Activated B cell treated with CpG ODN at 0.5 μM for 24 hours (primary cell): ENCODE results near the gene TENT4A. TPM values are rescaled to one million over a fixed set of nuclear protein-coding genes. Genes with fewer than 3 reads are reported as not detected.

Experiments
- ATAC-seq: fragments of 200-7000 bp; cut with Tn5 transposase; one replicate; pipeline ENCODE4 v1.10.0; 2021; ENCODE audit warnings: low read depth, mild to moderate bottlenecking, moderate library complexity
- CTCF ChIA-PET: fragments of 350-600 bp; sonication (Branson Sonifier 250); formaldehyde crosslinking; loops from one replicate; lab custom pipeline; 2021; ENCODE audit warnings: antibody characterized with exemption; lab: Charles Lee
- POLR2A ChIA-PET: fragments of 350-600 bp; sonication (Branson Sonifier 250); formaldehyde crosslinking; loops from one replicate; lab custom pipeline; 2021; ENCODE audit warnings: antibody characterized with exemption; lab: Charles Lee
- DNase-seq: peaks from one replicate; pipeline ENCODE4 v3.0.0; 2022
- H3K27ac Mint-ChIP-seq: one replicate; pipeline ENCODE4 v1.8.0; 2020; ENCODE audit warnings: mixed read lengths
- H3K27me3 Mint-ChIP-seq: one replicate; pipeline ENCODE4 v1.8.0; 2021; ENCODE audit warnings: mixed read lengths
- H3K36me3 Mint-ChIP-seq: one replicate; pipeline ENCODE4 v1.8.0; 2021; ENCODE audit warnings: low read depth, mixed read lengths
- H3K4me1 Mint-ChIP-seq: one replicate; pipeline ENCODE4 v1.8.0; 2021; ENCODE audit warnings: mixed read lengths
- H3K4me3 Mint-ChIP-seq: one replicate; pipeline ENCODE4 v1.8.0; 2020; ENCODE audit warnings: mild to moderate bottlenecking, mixed read lengths
- H3K9me3 Mint-ChIP-seq: one replicate; pipeline ENCODE4 v1.8.0; 2020; ENCODE audit warnings: mixed read lengths
- CTCF ChIP-seq: fragments of 200-600 bp; IDR thresholded peaks from one replicate; pipeline ENCODE4 v1.8.0; 2022; ENCODE audit warnings: antibody characterized with exemption, mild to moderate bottlenecking
- intact Hi-C: fragments of 100-400 bp; cut with micrococcal nuclease; formaldehyde crosslinking; loops from one replicate; pipeline ENCODE4 v1.15.1; 2024
- total RNA-seq: library from RNA; stranded (reverse); gene quantifications from 2 replicates; pipeline ENCODE4 v1.2.3, GENCODE V29; 2022

Gene TENT4A
- total RNA-seq, 1 donor from 2014 or later: 51.2 TPM

- ChIA-PET CTCF (no interaction called here), POLR2A (interaction anchor here (0.6 kb wide), 1 partner anchor 99 kb away, joined by 3 read pairs; no protein-coding TSS in a partner anchor)
- H3K9me3 Mint-ChIP-seq: no peaks in the 10 kb centered on the region
- H3K27ac Mint-ChIP-seq: peak overlapping the region; percentile 30
- peaks cover 88% of the 10 kb centered on the region for H3K4me1 Mint-ChIP-seq
- no peak overlapping the region for H3K4me3 Mint-ChIP-seq
- no peak for DNase-seq
- ATAC-seq: no peak
- peaks cover 44% of the 10 kb centered on the region for H3K36me3 Mint-ChIP-seq
- intact Hi-C loops: loop anchor here (10.0 kb wide), 1 partner anchor 240 kb away; no protein-coding TSS in a partner anchor
- no peaks in the 10 kb centered on the region for H3K27me3 Mint-ChIP-seq
- no peak for TF ChIP-seq CTCF
Measured at GRCh38 chr5:6724321-6724929, 11.2 kb downstream of the TENT4A start.

- intact Hi-C loops: loop anchor here (10.0 kb wide), 1 partner anchor 241 kb away; no protein-coding TSS in a partner anchor
- Mint-ChIP-seq H3K4me1 (peaks cover 88% of the 10 kb centered on the region), H3K4me3 (no peak overlapping the region), H3K27ac (no peak overlapping the region), H3K27me3 (no peaks in the 10 kb centered on the region), H3K9me3 (no peaks in the 10 kb centered on the region), H3K36me3 (peaks cover 37% of the 10 kb centered on the region)
- ChIA-PET POLR2A (interaction anchor here (0.9 kb wide), 1 partner anchor 93 kb away, joined by 4 read pairs; the partner anchor contains the start of gene NSUN2), CTCF (interaction anchor here (1.1 kb wide), 1 partner anchor 20 kb away, joined by 3 read pairs; no protein-coding TSS in a partner anchor)
- DNase-seq (no peak), ATAC-seq (no peak)
- TF ChIP-seq CTCF: no peak
Measured at GRCh38 chr5:6725421-6725820, 12.2 kb downstream of the TENT4A start.

- POLR2A ChIA-PET: interaction anchor here (0.9 kb wide), 1 partner anchor 93 kb away, joined by 4 read pairs; the partner anchor contains the start of gene NSUN2
- peaks cover 87% of the 10 kb centered on the region for H3K4me1 Mint-ChIP-seq
- H3K27me3 Mint-ChIP-seq: no peaks in the 10 kb centered on the region
- H3K9me3 Mint-ChIP-seq: no peaks in the 10 kb centered on the region
- DNase-seq (no peak), ATAC-seq (no peak)
- no peak overlapping the region for H3K27ac Mint-ChIP-seq
- peaks cover 39% of the 10 kb centered on the region for H3K36me3 Mint-ChIP-seq
- no peak overlapping the region for H3K4me3 Mint-ChIP-seq
- TF ChIP-seq CTCF: no peak
- intact Hi-C loops: loop anchor here (10.0 kb wide), 1 partner anchor 241 kb away; no protein-coding TSS in a partner anchor
- CTCF ChIA-PET: interaction anchor here (1.1 kb wide), 1 partner anchor 19 kb away, joined by 3 read pairs; no protein-coding TSS in a partner anchor
Measured at GRCh38 chr5:6726006-6726405, 12.8 kb downstream of the TENT4A start.

- no peak for TF ChIP-seq CTCF
- Mint-ChIP-seq H3K4me3 (no peak overlapping the region), H3K4me1 (peaks cover 85% of the 10 kb centered on the region), H3K27ac (peak overlapping the region; percentile 90), H3K36me3 (peaks cover 43% of the 10 kb centered on the region), H3K9me3 (no peaks in the 10 kb centered on the region), H3K27me3 (no peaks in the 10 kb centered on the region)
- intact Hi-C loops: loop anchor here (10.0 kb wide), 1 partner anchor 242 kb away; no protein-coding TSS in a partner anchor
- ChIA-PET CTCF (no interaction called here), POLR2A (interaction anchor here (1.7 to 2.2 kb wide), 4 partner anchors 9 to 94 kb away, joined by 6 to 13 read pairs (median 10); partner anchors contain the start of genes NSUN2, SRD5A1 and TENT4A)
- no peak for ATAC-seq
- DNase-seq: no peak
Measured at GRCh38 chr5:6727231-6727630, 14.0 kb downstream of the TENT4A start.
